GM21737 (cell line): Measurements from ENCODE around the gene QDPR.
"Not testable (repeated sequence)": the region's sequence is repeated elsewhere in the genome, so short reads cannot be mapped to it uniquely, and the experiment has no call there.

Experiments used
- ATAC-seq: cut with Tn5 transposase; IDR thresholded peaks from one replicate; pipeline ENCODE4 v1.9.1; 2021; ENCODE audit warnings: mild to moderate bottlenecking, moderate library complexity; ENCODE audit not compliant: unreplicated experiment

The QDPR gene

DNA sequence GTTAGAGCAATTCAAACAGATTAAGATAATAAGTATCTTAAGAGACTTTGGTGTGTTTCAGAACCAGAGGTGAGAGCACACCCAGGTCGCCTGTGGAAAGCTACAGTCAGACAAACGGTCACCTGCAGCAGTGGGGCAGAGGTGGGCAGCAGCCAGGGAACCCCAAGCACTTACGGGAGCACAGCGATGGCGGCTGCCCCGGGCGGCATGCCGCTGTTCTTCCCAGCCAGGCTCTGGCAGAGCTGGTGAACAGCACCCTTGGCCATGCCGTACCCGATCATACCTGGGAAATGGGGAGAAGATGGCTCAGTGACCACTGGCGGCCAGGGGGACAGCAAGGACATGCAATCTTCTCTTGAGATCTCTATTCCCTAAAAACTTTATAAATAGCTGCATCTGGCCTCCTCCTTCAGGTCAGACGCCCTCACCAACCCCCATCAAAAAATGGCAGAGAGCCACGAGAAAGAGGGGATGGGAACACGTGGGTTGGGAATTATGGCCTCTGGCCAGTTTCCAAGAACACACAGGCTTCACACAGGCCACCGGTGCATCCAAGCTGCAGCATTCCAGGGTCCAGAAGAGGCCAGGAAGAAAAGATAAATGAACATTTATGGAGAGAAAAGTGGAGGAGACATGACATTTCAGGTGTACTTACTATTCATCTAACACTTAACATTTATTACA lies 19.7 kb downstream of the QDPR start:
- no peak for ATAC-seq

DNA sequence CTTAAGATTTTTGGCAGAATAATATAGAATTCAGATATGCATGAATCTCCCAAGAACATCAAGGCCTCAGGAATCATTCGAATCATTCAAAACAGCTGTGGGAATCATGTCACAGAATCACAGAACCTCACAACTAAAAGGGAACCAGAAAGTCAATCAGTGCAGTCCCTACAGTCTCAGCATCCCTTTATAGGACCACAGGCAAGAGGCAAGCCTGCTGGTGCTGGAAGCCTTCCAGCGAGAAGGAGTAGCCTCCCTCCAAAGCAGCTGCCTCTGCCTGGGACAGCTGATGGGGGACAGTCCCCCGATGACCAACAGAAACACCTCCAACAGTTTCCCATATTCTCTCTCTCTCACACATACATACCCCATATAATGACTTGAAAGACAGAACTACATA lies 20.7 kb downstream of the QDPR start:
- ATAC-seq = no peak

DNA sequence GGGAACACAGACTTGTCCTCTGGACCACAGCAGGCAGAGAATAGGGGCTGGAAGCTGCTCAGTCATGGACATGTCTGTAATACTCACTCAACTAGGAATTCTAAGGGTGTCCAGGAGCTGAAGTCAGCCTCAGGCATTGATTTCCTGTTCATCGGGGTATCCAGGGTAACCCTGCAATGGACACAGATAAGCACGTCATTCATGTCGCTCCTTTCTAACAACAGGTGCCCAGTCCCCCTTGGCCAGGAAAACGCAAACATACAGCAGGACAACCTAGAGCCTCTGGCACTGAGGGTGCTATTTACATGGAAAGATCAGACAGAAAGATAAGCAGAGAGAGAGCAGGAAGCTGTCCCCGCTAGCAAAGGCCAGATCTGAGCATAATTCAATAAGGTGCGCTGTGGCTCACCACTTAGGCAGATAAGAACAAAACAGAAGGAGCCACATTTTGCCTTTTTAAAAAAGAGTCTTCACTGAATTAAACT lies 21.3 kb downstream of the QDPR start:
- ATAC-seq = no peak

DNA sequence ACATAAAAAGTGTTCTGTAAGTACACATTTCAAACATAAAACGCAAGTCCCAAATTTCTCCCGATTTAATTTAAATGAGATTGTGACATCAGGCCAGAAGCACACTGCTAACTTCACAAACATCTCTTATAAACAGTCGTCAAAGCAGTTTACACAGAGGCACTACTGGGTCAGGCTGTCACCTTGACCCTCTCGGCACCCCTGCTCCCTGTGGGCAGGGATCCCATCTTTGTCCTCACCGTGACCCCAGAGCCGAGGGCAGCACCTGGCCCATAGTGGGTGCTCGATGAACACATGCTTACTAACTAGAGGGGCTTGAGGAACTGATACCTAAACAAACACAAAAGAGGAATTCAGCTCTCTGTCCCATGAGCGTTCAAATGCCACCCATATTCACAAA lies 22.2 kb downstream of the QDPR start:
- ATAC-seq = no peak

DNA sequence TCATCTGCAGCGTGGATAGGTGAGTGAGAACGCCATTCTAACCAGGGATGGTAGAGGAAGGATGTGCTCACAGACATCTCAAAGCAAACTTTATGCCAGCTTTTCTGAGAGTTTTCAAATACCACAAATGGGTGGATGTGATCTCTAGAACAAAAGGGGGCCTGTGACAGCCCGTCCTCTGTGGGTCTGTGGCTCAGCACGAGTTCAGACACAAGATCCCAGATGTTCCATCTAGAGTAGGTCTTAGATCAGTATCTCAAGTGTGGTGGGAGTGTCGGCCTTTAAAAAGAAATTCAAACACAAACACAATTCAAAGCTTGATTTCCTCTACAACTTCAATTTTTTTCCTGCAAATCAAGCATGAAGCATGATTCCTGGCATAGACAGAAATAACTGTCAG lies 22.8 kb downstream of the QDPR start:
- ATAC-seq = no peak

DNA sequence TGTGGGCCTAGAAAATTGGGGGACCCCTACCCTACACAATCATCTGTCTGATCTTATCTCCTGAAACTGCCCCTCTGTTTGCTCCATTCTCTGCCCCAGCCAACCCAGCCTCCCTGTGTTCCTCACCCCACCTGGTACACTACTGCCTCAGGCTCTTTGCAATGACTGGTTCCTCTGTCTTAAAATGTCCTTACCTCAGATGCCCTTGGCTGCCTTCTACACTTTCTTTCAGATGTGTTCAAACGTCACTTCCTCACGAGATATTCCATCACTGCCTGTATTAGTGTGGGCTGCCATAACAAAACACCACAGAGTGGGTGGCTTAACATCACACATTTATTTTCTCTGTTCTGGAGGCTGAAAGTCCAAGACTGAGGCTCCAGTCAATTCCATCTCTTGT lies 29.2 kb downstream of the QDPR start:
- no peak for ATAC-seq

DNA sequence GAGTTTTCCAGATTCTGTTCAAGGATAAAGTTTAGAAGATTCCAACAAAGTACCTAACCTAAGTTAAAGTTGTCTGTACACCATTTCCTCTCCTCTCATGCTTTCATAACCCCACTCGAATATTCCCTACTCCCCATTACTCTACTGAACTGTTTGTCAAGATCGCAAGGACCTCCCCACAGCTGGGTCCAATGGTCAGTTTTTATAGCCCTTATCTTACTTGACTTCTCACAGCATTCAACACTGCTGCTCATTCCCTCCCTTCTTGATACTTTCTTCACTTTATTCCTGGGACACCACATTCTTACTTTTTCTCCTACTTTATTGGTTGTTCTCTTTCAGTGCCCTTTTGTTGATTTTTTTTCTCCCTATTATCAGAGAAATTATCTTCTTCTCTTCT lies 30.9 kb downstream of the QDPR start:
- no peak for ATAC-seq

DNA sequence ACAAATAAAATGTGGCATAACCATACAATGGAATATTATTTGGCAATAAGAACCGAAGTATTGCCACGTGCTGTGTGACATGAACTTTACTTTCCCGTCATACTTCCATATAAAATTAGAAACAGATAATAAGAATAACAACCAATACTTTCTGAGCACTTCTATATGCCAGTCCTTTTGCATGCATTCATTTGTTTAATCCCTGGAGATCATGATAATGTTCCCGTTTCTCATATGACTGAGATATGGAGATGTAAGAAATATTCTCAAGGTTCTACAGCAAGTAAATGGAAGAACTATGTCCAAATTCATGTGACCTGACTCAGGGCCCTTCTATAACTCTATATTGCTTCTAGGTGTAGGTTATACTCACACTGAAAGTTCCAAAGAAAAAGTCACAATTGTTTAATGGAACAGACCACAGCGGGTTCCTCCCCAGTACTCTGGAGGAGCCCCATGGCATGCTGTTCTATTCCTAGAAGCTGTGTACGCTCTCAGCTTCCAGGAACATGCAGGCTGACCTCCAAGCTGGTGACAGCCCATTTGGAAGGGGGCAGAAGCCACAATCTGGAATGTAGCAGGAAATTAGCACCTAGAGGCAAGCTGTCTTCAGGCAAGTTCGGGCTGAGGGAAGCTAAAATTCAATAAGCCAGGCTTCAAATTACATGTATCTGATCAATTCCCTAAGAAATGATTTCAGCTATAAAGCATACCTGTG lies 31.5 kb downstream of the QDPR start:
- ATAC-seq = no peak

DNA sequence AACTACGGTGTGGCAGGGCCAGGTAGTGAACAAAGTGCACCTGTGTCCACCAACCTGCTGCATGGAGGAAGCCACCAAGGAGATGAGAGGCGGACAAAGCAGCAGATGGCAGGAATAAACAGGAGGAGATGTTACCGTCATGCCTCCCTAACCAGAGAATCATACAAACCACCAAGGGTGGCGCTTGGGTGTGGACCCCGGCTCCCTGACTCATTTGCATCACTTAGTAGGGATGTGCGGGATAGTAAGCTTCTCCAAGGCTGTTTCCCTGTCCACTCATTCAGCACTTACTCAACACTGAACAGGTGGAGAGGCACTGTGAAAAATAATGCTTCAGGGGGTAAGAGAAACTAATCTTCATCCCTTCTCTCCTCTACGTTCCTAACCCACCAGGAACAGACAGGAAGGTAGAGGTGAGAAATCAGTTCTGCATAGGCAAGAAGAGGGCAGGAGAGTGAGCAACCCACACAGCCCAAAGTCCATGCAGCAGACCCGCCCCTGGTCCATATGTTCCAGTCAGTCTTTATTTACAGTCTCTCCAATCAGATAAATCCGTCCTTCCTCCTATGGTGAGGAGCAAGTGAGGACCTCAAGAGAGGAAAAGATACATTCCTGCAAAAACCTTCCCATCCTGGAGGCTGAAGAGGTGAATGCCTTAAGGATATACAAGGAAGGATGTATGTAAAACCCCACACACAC lies 34.0 kb downstream of the QDPR start:
- ATAC-seq = no peak

DNA sequence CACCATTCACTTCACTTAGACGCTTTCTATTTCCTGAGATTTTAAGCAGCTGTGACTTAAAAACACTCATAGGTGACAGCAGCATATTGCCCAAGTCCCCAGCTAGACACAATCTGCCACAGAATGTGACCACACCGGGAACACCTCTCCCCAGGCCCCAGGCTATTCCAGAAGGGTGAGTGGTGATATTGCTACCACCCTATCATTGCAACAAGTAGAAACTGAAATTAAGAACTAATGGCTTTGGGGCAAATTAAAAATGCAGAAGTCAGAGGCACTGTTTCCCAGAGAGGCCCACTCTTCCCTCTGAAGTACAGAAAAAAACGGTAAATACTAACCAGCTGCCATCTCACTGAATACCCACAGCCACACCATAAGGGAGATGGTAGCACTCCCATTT lies 35.0 kb downstream of the QDPR start:
- no peak for ATAC-seq

DNA sequence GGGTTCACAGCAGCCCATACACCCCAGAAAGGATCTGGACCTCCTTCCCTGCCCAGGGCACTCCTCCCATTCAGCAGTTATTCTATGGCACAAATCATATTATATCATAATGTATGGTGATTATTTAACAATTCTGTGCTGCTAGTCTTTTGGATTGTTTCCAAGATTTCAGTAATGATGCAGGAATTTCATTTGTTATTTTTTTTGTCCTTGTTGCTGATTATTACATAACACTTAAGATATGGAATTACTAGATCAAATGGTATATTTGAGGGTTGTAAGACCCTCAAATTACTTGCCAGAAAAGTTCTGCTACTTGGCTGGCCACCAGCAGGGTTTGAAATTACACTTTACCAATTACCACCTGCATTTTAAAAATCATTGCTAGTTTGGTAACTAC lies 36.4 kb downstream of the QDPR start:
- ATAC-seq = no peak

DNA sequence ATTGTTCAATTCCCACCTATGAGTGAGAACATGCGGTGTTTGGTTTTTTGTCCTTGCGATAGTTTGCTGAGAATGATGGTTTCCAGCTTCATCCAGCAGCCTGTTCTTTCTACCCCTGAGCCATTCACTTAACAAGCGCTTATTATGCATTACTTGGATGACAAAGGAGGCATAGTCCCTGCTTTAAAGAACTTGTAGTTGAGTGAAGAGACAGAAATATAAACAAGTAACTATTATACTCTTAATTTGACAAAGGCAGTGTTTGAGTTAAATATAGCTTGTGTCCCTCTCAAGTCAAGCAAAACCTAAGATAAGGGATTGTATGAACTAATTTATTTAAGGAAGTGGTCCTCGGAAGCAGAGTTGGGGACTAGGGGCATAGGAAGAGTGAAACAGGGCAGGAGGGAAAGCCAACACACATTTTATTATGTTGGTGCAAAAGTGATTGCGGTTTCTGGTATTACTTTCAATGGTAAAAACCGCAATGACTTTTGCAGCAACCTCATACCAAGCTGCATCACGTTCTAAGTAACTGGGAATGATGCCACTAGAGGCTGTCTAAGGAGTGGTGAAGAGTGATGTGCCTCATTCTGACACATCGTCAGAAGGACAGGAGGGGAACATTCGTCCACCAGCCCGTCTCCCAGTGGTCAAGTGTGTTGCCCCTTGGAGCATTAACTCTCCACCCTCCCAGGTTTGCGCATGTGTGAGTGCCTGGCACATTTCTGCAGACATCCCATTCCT lies 41.8 kb downstream of the QDPR start:
- no peak for ATAC-seq

DNA sequence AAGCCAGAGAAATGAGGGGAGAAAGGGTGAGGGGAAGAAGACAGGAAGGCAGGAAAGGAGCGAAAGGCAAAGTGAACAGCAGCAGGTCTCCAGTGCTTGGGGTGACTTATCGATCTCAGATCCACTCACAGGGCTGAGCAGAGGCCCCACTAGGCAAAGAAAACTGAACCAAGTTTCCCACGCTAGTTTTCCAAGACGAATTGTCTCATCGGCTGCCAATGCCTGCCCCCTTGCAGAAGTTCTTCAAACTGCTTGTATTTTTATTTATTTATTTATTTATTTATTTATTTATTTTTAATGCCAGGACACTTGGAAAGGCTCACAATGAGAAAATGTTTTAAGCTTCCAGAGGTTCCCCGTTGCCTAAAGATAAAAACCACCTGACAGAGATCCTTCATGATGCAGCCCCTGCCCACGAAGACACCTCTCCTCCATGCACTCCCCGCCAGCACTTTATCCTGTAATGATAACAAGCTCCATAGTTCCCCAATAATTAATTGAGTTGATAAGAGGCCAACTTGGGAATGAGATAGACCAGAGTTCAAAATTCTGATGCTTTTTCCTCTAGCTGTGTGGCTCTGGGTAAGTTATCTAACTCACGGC lies 43.2 kb downstream of the QDPR start:
- ATAC-seq = no peak

DNA sequence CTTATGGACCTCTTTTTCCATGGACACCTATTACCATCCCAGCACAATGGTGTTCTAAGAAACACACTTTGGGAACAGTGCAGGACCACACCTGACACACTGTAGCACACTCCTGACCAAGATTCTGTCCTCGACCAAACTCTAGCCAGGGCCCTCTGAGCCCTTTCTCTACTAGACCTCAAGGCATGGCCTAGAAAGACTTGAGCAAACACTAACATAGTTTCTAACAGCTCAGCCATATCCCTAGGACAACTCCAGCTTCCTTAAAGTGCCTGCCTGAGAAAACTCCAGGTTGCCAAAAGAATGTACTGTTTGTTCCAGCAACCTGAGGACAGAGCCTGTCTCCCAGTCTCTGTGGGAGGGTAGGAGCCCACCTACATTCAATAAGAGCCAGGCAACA lies 48.3 kb downstream of the QDPR start:
- ATAC-seq = no peak

DNA sequence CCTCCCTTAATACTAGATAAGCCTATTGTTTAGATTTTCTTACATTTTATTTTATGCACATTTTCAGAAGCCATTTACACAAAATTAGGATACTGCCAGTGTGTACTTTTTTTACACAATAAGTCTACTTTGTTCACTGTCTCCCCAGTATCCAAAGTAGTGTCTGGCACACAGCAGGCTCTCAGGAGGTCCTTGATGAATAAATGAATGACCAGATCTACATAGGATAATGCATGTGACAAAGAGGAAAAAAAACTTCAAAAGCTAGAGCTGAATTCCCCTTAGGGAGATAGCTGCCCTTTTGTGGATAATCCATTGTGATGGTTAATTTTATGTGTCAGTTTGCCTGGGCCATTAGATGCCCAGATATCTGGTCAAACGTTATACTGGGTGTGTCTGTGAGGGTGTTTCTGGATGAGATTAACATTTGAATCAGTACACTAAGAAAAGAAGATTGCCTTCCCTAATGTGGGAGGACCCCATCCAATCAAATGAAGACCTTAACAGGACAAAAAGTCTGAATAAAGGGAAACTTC lies 61.6 kb downstream of the QDPR start:
- ATAC-seq = no peak

DNA sequence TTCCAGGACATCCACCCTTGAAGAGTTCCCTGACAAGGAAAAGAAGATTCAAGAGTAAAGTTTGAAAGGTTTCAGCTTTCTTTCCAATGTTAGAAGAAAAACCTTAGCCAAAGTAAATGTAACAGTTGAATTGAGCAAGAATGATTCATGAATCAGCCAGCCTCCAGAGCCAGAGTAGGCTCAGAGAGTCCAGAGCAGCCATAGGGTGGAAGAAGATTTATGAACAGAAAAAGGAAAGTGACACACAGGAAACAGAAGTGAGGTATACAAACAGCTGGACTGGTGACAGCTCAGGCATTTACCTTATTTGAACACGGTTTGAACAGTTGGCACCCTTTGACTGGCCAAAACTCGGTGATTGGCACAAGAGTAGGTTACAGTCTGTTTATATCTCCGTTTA lies 63.2 kb downstream of the QDPR start:
- ATAC-seq = no peak

DNA sequence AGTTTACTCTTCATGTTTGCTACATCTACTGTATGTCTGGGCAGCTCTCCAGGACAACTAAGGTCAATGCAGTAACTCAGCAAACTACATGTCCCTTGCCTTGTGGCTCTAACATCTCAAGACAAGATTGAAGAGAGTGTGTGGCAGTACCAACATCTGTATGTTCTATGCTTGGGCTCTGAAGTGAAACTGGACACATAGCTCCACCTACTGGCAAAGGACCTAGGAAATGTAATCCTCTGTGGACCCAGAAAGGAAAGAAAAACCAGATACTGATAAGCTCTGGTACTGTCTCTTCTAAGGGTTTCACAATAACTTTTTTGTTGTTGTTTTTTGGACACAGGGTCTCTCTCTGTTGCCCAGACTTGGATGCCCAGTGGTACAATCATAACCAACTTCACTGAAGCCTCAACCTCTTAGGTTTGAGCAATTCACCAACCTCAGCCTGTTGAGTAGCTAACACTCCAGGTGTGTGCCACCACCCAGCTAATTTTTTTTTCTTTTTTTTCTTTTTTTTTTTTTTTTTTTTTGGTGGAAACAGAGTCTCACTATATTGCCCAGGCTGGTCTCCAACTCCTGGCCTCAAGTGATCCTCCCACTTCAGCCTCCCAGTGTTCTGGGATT lies 64.1 kb downstream of the QDPR start:
- ATAC-seq = peak; percentile 94

DNA sequence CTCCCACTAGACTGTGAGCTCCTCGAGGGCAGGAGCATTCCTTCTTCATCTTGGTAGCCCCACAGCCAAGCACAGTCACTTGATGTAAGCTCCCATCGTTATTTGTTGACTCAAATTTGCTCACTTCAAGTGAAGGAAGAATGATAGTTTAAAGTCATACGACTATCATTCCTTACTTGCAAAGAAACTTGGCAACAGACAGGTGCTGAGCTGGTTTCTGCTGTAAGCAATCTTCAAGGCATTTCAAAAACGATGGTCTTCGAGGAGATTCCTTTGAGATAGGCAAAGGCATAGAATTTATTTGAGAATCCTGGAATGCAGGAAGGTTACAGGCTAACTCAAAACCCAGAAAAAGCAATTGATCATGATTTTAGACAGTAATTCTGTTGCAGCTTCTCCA lies 64.8 kb downstream of the QDPR start:
- no peak for ATAC-seq

DNA sequence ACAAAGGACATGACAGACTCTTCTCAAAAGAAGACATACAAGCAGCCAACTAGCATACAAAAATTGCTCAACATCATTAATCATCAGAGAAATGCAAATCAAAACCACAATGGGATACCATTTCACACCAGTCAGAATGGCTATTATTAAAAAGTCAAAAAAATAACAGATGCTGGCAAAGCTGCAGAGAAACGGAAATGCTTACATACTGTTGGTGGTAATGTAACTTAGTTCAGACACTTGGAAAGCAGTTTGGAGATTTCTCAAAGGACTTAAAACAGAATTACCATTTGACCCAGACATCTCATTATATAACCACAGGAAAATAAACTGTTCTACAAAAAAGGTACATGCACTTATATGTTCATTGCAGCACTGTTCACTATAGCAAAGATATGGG lies 69.4 kb downstream of the QDPR start:
- not testable (repeated sequence) for ATAC-seq

DNA sequence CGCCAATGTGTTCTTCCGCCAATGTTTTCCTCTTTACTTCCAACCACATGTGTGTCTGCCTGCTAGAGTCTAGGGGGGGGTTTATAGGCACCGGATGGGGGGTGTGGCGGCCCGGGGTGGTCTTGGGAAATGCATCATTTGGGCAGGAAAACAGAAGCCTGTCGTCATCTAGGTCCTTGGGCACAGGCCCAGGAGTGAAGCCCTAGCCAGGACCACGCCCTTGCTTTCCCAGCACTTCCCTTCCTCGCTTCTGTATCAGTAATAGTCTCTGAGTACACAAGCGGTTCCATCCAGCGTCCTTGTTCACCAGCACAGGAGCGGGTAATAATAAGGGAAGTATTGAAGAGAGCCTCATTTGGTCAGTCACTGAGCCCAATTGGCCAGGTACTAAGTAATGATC lies 74.5 kb downstream of the QDPR start:
- ATAC-seq = no peak
